PC-3 (cell line): Measurements from ENCODE around the gene TSPEAR. TPM values are rescaled to one million over a fixed set of nuclear protein-coding genes. Genes with fewer than 3 reads are reported as not detected.

Experiments used
- ATAC-seq: fragments of 200-7000 bp; cut with Tn5 transposase; 2 replicates; pipeline ENCODE4 v1.9.1; 2020; ENCODE audit warnings: mild to moderate bottlenecking, moderate library complexity
- BruUV-seq: library from RNA; stranded (reverse); fragments of 400-500 nt; replicated peaks from 2 replicates; lab custom pipeline; 2021; lab: Mats Ljungman, UMichigan
- CTCF ChIA-PET: fragments of 300-600 bp; sonication (Branson Sonifier 250); formaldehyde crosslinking; loops from one replicate; lab custom pipeline; 2022; ENCODE audit warnings: antibody characterized with exemption; lab: Charles Lee
- POLR2A ChIA-PET: fragments of 300-600 bp; sonication (Branson Sonifier 250); formaldehyde crosslinking; loops from one replicate; lab custom pipeline; 2022; ENCODE audit warnings: antibody characterized with exemption; ENCODE audit not compliant: unreplicated experiment; lab: Charles Lee
- DNase-seq: peaks from one replicate; pipeline ENCODE4 v3.0.0-alpha.2; 2015
- H2AFZ ChIP-seq: fragments of 300-600 bp; sonication (generic); 2 replicates; pipeline ENCODE4 v1.6.0; 2016; ENCODE audit warnings: antibody characterized with exemption, low read length
- H3F3A ChIP-seq: fragments of 300-600 bp; sonication (generic); one replicate; pipeline ENCODE4 v1.6.0; 2017; ENCODE audit warnings: antibody characterized with exemption, low read length, control low read depth, mild to moderate bottlenecking; ENCODE audit not compliant: unreplicated experiment
- H3K27ac ChIP-seq: fragments of 300-600 bp; sonication (generic); 2 replicates; pipeline ENCODE4 v1.5.1; 2016; ENCODE audit warnings: mild to moderate bottlenecking, low read length
- H3K27me3 ChIP-seq: fragments of 300-600 bp; sonication (generic); 2 replicates; pipeline ENCODE4 v1.6.1; 2016; ENCODE audit warnings: low read length, mixed read lengths
- H3K36me3 ChIP-seq: fragments of 300-600 bp; sonication (generic); 2 replicates; pipeline ENCODE4 v1.6.1; 2016; ENCODE audit warnings: low read depth, mixed run types, low read length, mixed read lengths
- H3K4me1 ChIP-seq: fragments of 300-600 bp; sonication (generic); 2 replicates; pipeline ENCODE4 v1.5.1; 2016; ENCODE audit warnings: low read length; ENCODE audit not compliant: insufficient read depth
- H3K4me2 ChIP-seq: fragments of 300-600 bp; sonication (generic); 2 replicates; pipeline ENCODE4 v1.6.0; 2016; ENCODE audit warnings: low read length
- H3K4me3 ChIP-seq: fragments of 300-600 bp; sonication (generic); 2 replicates; pipeline ENCODE4 v1.5.1; 2016; ENCODE audit warnings: mild to moderate bottlenecking, low read length, mixed read lengths
- H3K79me2 ChIP-seq: fragments of 300-600 bp; sonication (generic); 2 replicates; pipeline ENCODE4 v1.6.1; 2017; ENCODE audit warnings: low read length, mixed read lengths
- H3K9ac ChIP-seq: fragments of 300-600 bp; sonication (generic); 2 replicates; pipeline ENCODE4 v1.6.0; 2016; ENCODE audit warnings: mild to moderate bottlenecking, low read length
- H3K9me2 ChIP-seq: fragments of 300-600 bp; sonication (generic); replicated peaks from 2 replicates; pipeline ENCODE4 v1.6.1; 2016; ENCODE audit warnings: mixed run types, low read length, mixed read lengths
- H3K9me3 ChIP-seq: fragments of 300-600 bp; sonication (generic); 2 replicates; pipeline ENCODE4 v1.6.1; 2016; ENCODE audit warnings: low read length, mixed read lengths
- H4K20me1 ChIP-seq: fragments of 300-600 bp; sonication (generic); 2 replicates; pipeline ENCODE4 v1.6.1; 2016; ENCODE audit warnings: low read length, mixed read lengths
- CTCF ChIP-seq: fragments of 300-600 bp; sonication (generic); conservative IDR thresholded peaks from 2 replicates; pipeline ENCODE4 v1.5.1; 2017; ENCODE audit warnings: antibody characterized with exemption, low read depth, mild to moderate bottlenecking, low read length
- EZH2 ChIP-seq: fragments of 300-600 bp; sonication (generic); IDR thresholded peaks from one replicate; pipeline ENCODE4 v1.6.1; 2017; ENCODE audit warnings: antibody characterized with exemption, mild to moderate bottlenecking, low read length; ENCODE audit not compliant: unreplicated experiment
- EZH2phosphoT487 ChIP-seq: fragments of 300-600 bp; sonication (generic); IDR thresholded peaks from 2 replicates; pipeline ENCODE4 v1.6.1; 2018; ENCODE audit warnings: mild to moderate bottlenecking, antibody characterized with exemption, low read length, borderline replicate concordance
- intact Hi-C: fragments of 100-400 bp; cut with micrococcal nuclease; formaldehyde crosslinking; loops from 2 replicates; pipeline ENCODE4 v1.9.0; 2023
- total RNA-seq: library from RNA; depleted of rRNA; stranded (reverse); fragments of >200 nt; gene quantifications from 2 replicates; pipeline ENCODE4 v1.2.3, GENCODE V29; 2014

The TSPEAR gene
- total RNA-seq, 1 experiment from 2014 or later: 2.1 TPM

GRCh38 chr21:44585892-44586291 lies 125.5 kb downstream of the TSPEAR start:
- BruUV-seq: no TSS peak
- Histone ChIP-seq H3F3A (no peaks in the 10 kb centered on the region), H3K27ac (no peak overlapping the region), H3K36me3 (no peaks in the 10 kb centered on the region), H3K4me3 (no peak overlapping the region), H3K4me2 (no peak overlapping the region), H4K20me1 (no peaks in the 10 kb centered on the region), H3K9me3 (0 out of 2 replicates have a peak, but pooled peaks cover 5% of the 10 kb centered on the region), H3K27me3 (no peaks in the 10 kb centered on the region), H3K9ac (no peak overlapping the region), H2AFZ (no peak overlapping the region), H3K79me2 (no peaks in the 10 kb centered on the region), H3K4me1 (peaks cover 3% of the 10 kb centered on the region; the same call in 1 of the 2 replicates), H3K9me2 (no peaks in the 10 kb centered on the region)
- TF ChIP-seq EZH2phosphoT487 (no peak), EZH2 (no peak), CTCF (no peak)
- DNase-seq (no peak), ATAC-seq (no peak)
- intact Hi-C loops: no loop called here
- ChIA-PET POLR2A (no interaction called here), CTCF (no interaction called here)

GRCh38 chr21:44583800-44584147 lies 127.6 kb downstream of the TSPEAR start:
- Histone ChIP-seq H3K9ac (no peak overlapping the region), H3K4me2 (peak overlapping the region; percentile 42; the same call in 1 of the 2 replicates), H3K9me3 (0 out of 2 replicates have a peak, but pooled peaks cover 5% of the 10 kb centered on the region), H3K4me1 (peaks cover 10% of the 10 kb centered on the region; the same call in 1 of the 2 replicates), H3K27ac (no peak overlapping the region), H3K27me3 (no peaks in the 10 kb centered on the region), H3F3A (no peaks in the 10 kb centered on the region), H4K20me1 (no peaks in the 10 kb centered on the region), H3K9me2 (no peaks in the 10 kb centered on the region), H2AFZ (no peak overlapping the region), H3K4me3 (no peak overlapping the region), H3K36me3 (no peaks in the 10 kb centered on the region), H3K79me2 (no peaks in the 10 kb centered on the region)
- ChIA-PET CTCF (interaction anchor here (0.5 kb wide), 1 partner anchor 10 kb away, joined by 3 read pairs; no protein-coding TSS in a partner anchor), POLR2A (interaction anchor here (0.6 kb wide), 1 partner anchor 218 kb away, joined by 22 read pairs; the partner anchor contains the start of gene UBE2G2)
- BruUV-seq: no TSS peak
- peak; percentile 64 for DNase-seq
- peak; percentile 40 for ATAC-seq
- TF ChIP-seq EZH2phosphoT487: no peak
- no peak for TF ChIP-seq CTCF
- TF ChIP-seq EZH2: no peak
- intact Hi-C loops: no loop called here

GRCh38 chr21:44583089-44583799 lies 128.1 kb downstream of the TSPEAR start:
- no peaks in the 10 kb centered on the region for H3K27me3 ChIP-seq
- H4K20me1 ChIP-seq: no peaks in the 10 kb centered on the region
- ATAC-seq (no peak), DNase-seq (peak; percentile 12)
- H2AFZ ChIP-seq: 0 out of 2 replicates have a peak overlapping the region, but pooled peaks have one; percentile 17
- H3K9me2 ChIP-seq: no peaks in the 10 kb centered on the region
- no peak overlapping the region for H3K27ac ChIP-seq
- intact Hi-C loops: no loop called here
- no peaks in the 10 kb centered on the region for H3K79me2 ChIP-seq
- 0 out of 2 replicates have a peak, but pooled peaks cover 5% of the 10 kb centered on the region for H3K9me3 ChIP-seq
- no peaks in the 10 kb centered on the region for H3F3A ChIP-seq
- no peak overlapping the region for H3K9ac ChIP-seq
- H3K4me1 ChIP-seq: peaks cover 10% of the 10 kb centered on the region; the same call in 1 of the 2 replicates
- peak overlapping the region; percentile 42; the same call in 1 of the 2 replicates for H3K4me2 ChIP-seq
- TF ChIP-seq EZH2: no peak
- no peak for TF ChIP-seq CTCF
- no peak for TF ChIP-seq EZH2phosphoT487
- no peaks in the 10 kb centered on the region for H3K36me3 ChIP-seq
- no TSS peak for BruUV-seq
- POLR2A ChIA-PET: no interaction called here
- no peak overlapping the region for H3K4me3 ChIP-seq
- CTCF ChIA-PET: no interaction called here
